HG03039 (cell line): Measurements from ENCODE around the gene SUMF1.
"Not testable (repeated sequence)": the region's sequence is repeated elsewhere in the genome, so short reads cannot be mapped to it uniquely, and the experiment has no call there.

Experiments
- ATAC-seq: cut with Tn5 transposase; IDR thresholded peaks from one replicate; pipeline ENCODE4 v1.9.1; 2021; ENCODE audit warnings: mild to moderate bottlenecking, moderate library complexity; ENCODE audit not compliant: unreplicated experiment

SUMF1 gene

GRCh38 chr3:4341336-4341675, 125.8 kb downstream of the SUMF1 start:
- ATAC-seq = no peak

GRCh38 chr3:4340411-4341335, 126.4 kb downstream of the SUMF1 start:
- no peak for ATAC-seq

GRCh38 chr3:4340077-4340410, 127.0 kb downstream of the SUMF1 start:
- ATAC-seq = no peak

GRCh38 chr3:4338751-4339150, 128.3 kb downstream of the SUMF1 start:
- no peak for ATAC-seq

GRCh38 chr3:4336850-4337546, 130.1 kb downstream of the SUMF1 start:
- ATAC-seq = no peak

GRCh38 chr3:4335840-4336562, 131.1 kb downstream of the SUMF1 start:
- no peak for ATAC-seq

- ATAC-seq = no peak
Observed at GRCh38 chr3:4334548-4334947, 132.5 kb downstream of the SUMF1 start.

GRCh38 chr3:4332991-4333390, 134.1 kb downstream of the SUMF1 start:
- ATAC-seq = no peak

- ATAC-seq = no peak
Observed at GRCh38 chr3:4332574-4332973, 134.5 kb downstream of the SUMF1 start.

- no peak for ATAC-seq
Observed at GRCh38 chr3:4332111-4332510, 135.0 kb downstream of the SUMF1 start.

GRCh38 chr3:4329806-4330205, 137.3 kb downstream of the SUMF1 start:
- not testable (repeated sequence) for ATAC-seq

- no peak for ATAC-seq
Observed at GRCh38 chr3:4326868-4327267, 140.2 kb downstream of the SUMF1 start.

- no peak for ATAC-seq
Observed at GRCh38 chr3:4323246-4324027, 143.6 kb downstream of the SUMF1 start.

- no peak for ATAC-seq
Observed at GRCh38 chr3:4322635-4323034, 144.4 kb downstream of the SUMF1 start.

GRCh38 chr3:4321732-4322131, 145.3 kb downstream of the SUMF1 start:
- no peak for ATAC-seq

- ATAC-seq = no peak
Observed at GRCh38 chr3:4320096-4320911, 146.8 kb downstream of the SUMF1 start.

- no peak for ATAC-seq
Observed at GRCh38 chr3:4314688-4315087, 152.4 kb downstream of the SUMF1 start.

GRCh38 chr3:4313606-4314293, 153.3 kb downstream of the SUMF1 start:
- ATAC-seq = no peak

- no peak for ATAC-seq
Observed at GRCh38 chr3:4311496-4311895, 155.6 kb downstream of the SUMF1 start.
